ENCODE measurements around the gene ASH1L. TPM values are rescaled to one million over a fixed set of nuclear protein-coding genes. Genes with fewer than 3 reads are reported as not detected.

Gene ASH1L
- 9.6 and 16.6 TPM in 2 replicates for total RNA-seq

GRCh38 chr1:155562581-155563376, at the start of gene ASH1L:
ASH1L (minus strand) TSS chr1:155562803; CDS start chr1:155521519, 41,284 bp downstream.

GRCh38 chr1:155609515-155610256, 47.1 kb upstream of the ASH1L start, which contains the start of gene MSTO1:
MSTO1 (plus strand) TSS chr1:155610218; CDS start chr1:155610249, 31 bp downstream.

GRCh38 chr1:155320661-155321617, 241.7 kb downstream of the ASH1L start, which contains the start of gene RUSC1:
RUSC1 (plus strand) TSS chr1:155320894; CDS start chr1:155321774, 880 bp downstream.

GRCh38 chr1:155308493-155309422, 253.8 kb downstream of the ASH1L start, which contains the start of gene FDPS:
FDPS (plus strand) TSS chr1:155308866; CDS start chr1:155309790, 924 bp downstream.

GRCh38 chr1:155301342-155301841, 261.2 kb downstream of the ASH1L start, which contains the start of gene PKLR:
PKLR (minus strand) TSS chr1:155301438; CDS start chr1:155301395, 43 bp downstream.

Other genes starting within 250 kb of the ASH1L start
- gene RUSC1, start 241.9 kb downstream of the ASH1L start, total RNA-seq = 39.1 and 41.8 TPM in 2 replicates
- gene MSTO1, start 47.4 kb upstream of the ASH1L start, total RNA-seq = 6.1 and 16.2 TPM in 2 replicates
- gene YY1AP1, start 126.0 kb upstream of the ASH1L start, total RNA-seq = 36.4 and 39.1 TPM in 2 replicates
- 72.8 and 124 TPM in 2 replicates for gene DAP3, start 126.3 kb upstream of the ASH1L start, total RNA-seq